ENCODE data around the gene AVPI1.

AVPI1 gene

DNA sequence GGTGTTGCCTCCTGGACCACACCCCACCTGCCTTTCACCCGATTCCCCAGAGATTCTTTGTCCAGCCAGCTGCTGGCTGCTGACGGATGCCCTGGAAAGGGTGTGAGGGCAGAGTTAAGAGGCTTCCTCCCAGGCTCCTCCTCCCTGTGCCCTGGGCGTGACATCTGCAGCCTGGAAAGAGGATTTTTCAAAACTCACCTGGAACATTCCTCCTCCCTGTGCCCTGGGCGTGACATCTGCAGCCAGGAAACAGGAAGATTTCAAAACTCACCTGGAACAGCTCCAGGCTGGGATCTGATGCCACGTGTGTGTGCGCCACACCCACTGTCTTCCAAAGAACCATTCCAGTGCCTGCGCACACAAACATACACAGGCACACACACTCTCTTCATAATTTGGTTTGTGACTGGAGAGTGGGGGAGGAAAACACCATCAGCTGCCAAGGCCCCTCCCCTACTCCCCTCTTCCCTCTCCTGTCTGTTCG lies 31.7 kb upstream of the AVPI1 start:
- peaks cover 5 to 8% of the 10 kb centered on the region in 2 donors for H3K4me1 Mint-ChIP-seq (ENCODE audit: low read depth in 2 of 2)
- DNase-seq (no peak), ATAC-seq (replicated peaks) (no peak)
- H3K27me3 Mint-ChIP-seq = no peaks in the 10 kb centered on the region
- peaks cover 3% of the 10 kb centered on the region for H3K36me3 Mint-ChIP-seq (ENCODE audit: insufficient read depth)
- H3K27ac Mint-ChIP-seq = no peak overlapping the region
- H3K4me3 Mint-ChIP-seq = no peak overlapping the region
- H3K9me3 Mint-ChIP-seq = no peaks in the 10 kb centered on the region

- Mint-ChIP-seq H3K27ac (no peak overlapping the region), H3K36me3 (ENCODE audit: insufficient read depth) (peaks cover 3% of the 10 kb centered on the region), H3K9me3 (no peaks in the 10 kb centered on the region), H3K4me3 (no peak overlapping the region), H3K4me1 (ENCODE audit: low read depth in 2 of 2) (peaks cover 5 to 11% of the 10 kb centered on the region in 2 donors), H3K27me3 (peaks cover 0 to under 1% of the 10 kb centered on the region in 2 donors)
- DNase-seq (no peak), ATAC-seq (replicated peaks) (no peak)
Measured at GRCh38 chr10:97718178-97718577, 31.1 kb upstream of the AVPI1 start.

GRCh38 chr10:97717627-97718026 lies 30.6 kb upstream of the AVPI1 start:
- Mint-ChIP-seq H3K4me3 (no peak overlapping the region), H3K4me1 (ENCODE audit: low read depth in 2 of 2) (peaks cover 8 to 16% of the 10 kb centered on the region in 2 donors), H3K9me3 (no peaks in the 10 kb centered on the region), H3K27me3 (peaks cover 5 to 6% of the 10 kb centered on the region in 2 donors), H3K36me3 (ENCODE audit: insufficient read depth) (peaks cover 3% of the 10 kb centered on the region), H3K27ac (peak overlapping the region in 1 of 2 donors; percentile 38)
- DNase-seq (no peak), ATAC-seq (replicated peaks) (no peak)

GRCh38 chr10:97715259-97715874 lies 28.3 kb upstream of the AVPI1 start:
- Mint-ChIP-seq H3K4me3 (peak overlapping the region; percentile 98 to 99), H3K27ac (no peak overlapping the region), H3K36me3 (ENCODE audit: insufficient read depth) (peaks cover 3% of the 10 kb centered on the region), H3K27me3 (peaks cover 12 to 16% of the 10 kb centered on the region in 2 donors), H3K9me3 (no peaks in the 10 kb centered on the region), H3K4me1 (ENCODE audit: low read depth in 2 of 2) (peaks cover 12 to 17% of the 10 kb centered on the region in 2 donors)
- no peak for ATAC-seq (replicated peaks)
- no peak for DNase-seq

- peak overlapping the region; percentile 88 to 94 for H3K27ac Mint-ChIP-seq
Measured at GRCh38 chr10:97714401-97715258, 27.6 kb upstream of the AVPI1 start.

GRCh38 chr10:97713826-97714400 lies 26.9 kb upstream of the AVPI1 start:
- Mint-ChIP-seq H3K36me3 (ENCODE audit: insufficient read depth) (peaks cover 3% of the 10 kb centered on the region), H3K27ac (peak overlapping the region; percentile 88 to 94), H3K9me3 (no peaks in the 10 kb centered on the region), H3K4me1 (ENCODE audit: low read depth in 2 of 2) (peaks cover 12 to 17% of the 10 kb centered on the region in 2 donors), H3K27me3 (peaks cover 19 to 24% of the 10 kb centered on the region in 2 donors), H3K4me3 (peak overlapping the region; percentile 98 to 99)
- DNase-seq = peak; percentile 39 to 58 (median 48)
- peak; percentile 89 for ATAC-seq (replicated peaks)

More at GRCh38 chr10:97714401-97715258, 27.6 kb upstream of the AVPI1 start:
- peak; percentile 22 for ATAC-seq (replicated peaks)
- H3K9me3 Mint-ChIP-seq = no peaks in the 10 kb centered on the region
- H3K27me3 Mint-ChIP-seq = peaks cover 12 to 17% of the 10 kb centered on the region in 2 donors
- H3K36me3 Mint-ChIP-seq (ENCODE audit: insufficient read depth) = peaks cover 3% of the 10 kb centered on the region
- no peak for DNase-seq
- peak overlapping the region; percentile 98 to 99 for H3K4me3 Mint-ChIP-seq
- peaks cover 12 to 17% of the 10 kb centered on the region in 2 donors for H3K4me1 Mint-ChIP-seq (ENCODE audit: low read depth in 2 of 2)

DNA sequence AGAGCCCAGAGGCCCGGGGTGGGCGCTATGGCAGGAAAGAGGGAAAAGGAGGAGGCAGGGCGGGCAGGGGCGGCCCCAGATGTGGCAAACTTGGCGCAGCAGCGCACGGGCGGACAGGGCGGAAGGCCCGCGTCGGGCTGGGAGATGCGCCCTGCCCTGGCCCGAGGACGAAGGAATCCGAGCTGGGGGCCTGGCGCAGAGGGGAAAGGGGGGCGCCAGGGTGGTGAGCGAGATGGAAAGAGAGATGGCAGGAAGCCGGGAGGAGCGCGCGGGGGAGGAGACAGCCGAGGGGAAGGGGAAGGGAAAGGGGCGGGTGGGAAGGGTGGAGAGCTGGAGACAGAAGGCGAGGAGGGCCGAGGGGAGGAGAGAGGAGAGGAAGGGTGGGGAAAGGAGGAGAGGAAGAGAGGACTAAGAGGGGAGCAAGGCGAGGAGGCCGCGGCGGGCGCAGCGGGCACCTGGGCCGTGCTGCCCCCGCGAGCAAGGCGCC lies 26.3 kb upstream of the AVPI1 start, which contains the start of gene MARVELD1:
TSS of gene MARVELD1 (plus strand) at position 392 of the 487 bp plus-strand sequence. CDS start 147 bp downstream, outside the sequence.
- no peak for ATAC-seq (replicated peaks)
- H3K4me1 Mint-ChIP-seq (ENCODE audit: low read depth in 2 of 2) = peaks cover 12 to 17% of the 10 kb centered on the region in 2 donors
- peak within 1 kb of the TSS; percentile 88 to 94 for H3K27ac Mint-ChIP-seq
- H3K4me3 Mint-ChIP-seq = peak within 1 kb of the TSS; percentile 98 to 99
- peaks cover 3% of the 10 kb centered on the region for H3K36me3 Mint-ChIP-seq (ENCODE audit: insufficient read depth)
- no peaks in the 10 kb centered on the region for H3K9me3 Mint-ChIP-seq
- H3K27me3 Mint-ChIP-seq = peaks cover 19 to 30% of the 10 kb centered on the region in 2 donors
- DNase-seq = no peak

GRCh38 chr10:97711640-97712572 lies 24.9 kb upstream of the AVPI1 start:
- Mint-ChIP-seq H3K4me3 (peak overlapping the region; percentile 98 to 99), H3K9me3 (no peaks in the 10 kb centered on the region), H3K4me1 (ENCODE audit: low read depth in 2 of 2) (peaks cover 12 to 17% of the 10 kb centered on the region in 2 donors), H3K27me3 (peaks cover 19 to 35% of the 10 kb centered on the region in 2 donors), H3K27ac (no peak overlapping the region), H3K36me3 (ENCODE audit: insufficient read depth) (peaks cover 3% of the 10 kb centered on the region)
- no peak for DNase-seq
- no peak for ATAC-seq (replicated peaks)

- ATAC-seq (replicated peaks) (no peak), DNase-seq (peak; percentile 22 to 33 (median 32))
- H3K4me1 Mint-ChIP-seq (ENCODE audit: low read depth in 2 of 2) = peaks cover 11 to 13% of the 10 kb centered on the region in 2 donors
- peaks cover 19 to 53% of the 10 kb centered on the region in 2 donors for H3K27me3 Mint-ChIP-seq
- H3K9me3 Mint-ChIP-seq = no peaks in the 10 kb centered on the region
- H3K4me3 Mint-ChIP-seq = no peak overlapping the region
- peaks cover 3% of the 10 kb centered on the region for H3K36me3 Mint-ChIP-seq (ENCODE audit: insufficient read depth)
- no peak overlapping the region for H3K27ac Mint-ChIP-seq
Measured at GRCh38 chr10:97708976-97709946, 22.2 kb upstream of the AVPI1 start.

GRCh38 chr10:97708167-97708566 lies 21.1 kb upstream of the AVPI1 start:
- ATAC-seq (replicated peaks) = no peak
- no peak overlapping the region for H3K4me3 Mint-ChIP-seq
- H3K4me1 Mint-ChIP-seq (ENCODE audit: low read depth in 2 of 2) = peaks cover 6 to 7% of the 10 kb centered on the region in 2 donors
- H3K9me3 Mint-ChIP-seq = no peaks in the 10 kb centered on the region
- H3K27me3 Mint-ChIP-seq = peaks cover 19 to 59% of the 10 kb centered on the region in 2 donors
- no peaks in the 10 kb centered on the region for H3K36me3 Mint-ChIP-seq (ENCODE audit: insufficient read depth)
- H3K27ac Mint-ChIP-seq = no peak overlapping the region
- no peak for DNase-seq

DNA sequence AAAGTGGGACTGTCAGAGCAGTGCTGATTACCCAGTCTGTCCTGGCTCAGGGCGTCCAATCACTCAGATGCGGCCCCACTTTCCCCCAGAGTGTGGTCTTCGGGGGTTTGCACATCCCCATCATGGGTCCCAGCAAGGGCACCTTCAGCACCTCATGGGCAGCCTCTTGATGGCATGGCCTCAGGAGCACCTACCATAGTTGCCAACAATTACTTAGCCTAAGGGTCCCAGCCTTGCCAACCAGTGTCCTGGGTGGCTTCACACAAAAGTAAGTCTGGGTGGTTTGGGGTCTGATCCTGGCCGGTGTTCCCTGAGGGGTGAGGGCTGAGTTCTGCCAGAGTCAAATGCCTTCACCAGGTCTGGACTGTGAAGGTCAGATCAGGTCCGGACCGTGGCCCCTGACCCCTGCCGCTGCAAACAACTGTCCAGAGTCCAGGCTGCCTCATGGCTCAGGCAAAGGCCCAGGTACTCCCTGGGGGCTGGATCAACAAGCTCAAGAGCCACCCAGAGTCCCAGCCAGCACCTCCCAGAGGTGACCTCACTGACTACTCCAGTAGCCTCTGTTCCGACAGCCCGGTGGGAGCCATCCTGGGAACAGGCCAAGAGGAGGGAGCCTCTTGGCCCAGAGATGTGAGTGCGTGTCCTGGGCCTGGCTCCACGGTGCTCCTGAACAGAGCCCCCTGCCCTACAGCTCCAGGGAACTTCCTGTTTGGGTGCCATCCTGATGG lies 20.3 kb upstream of the AVPI1 start:
- Mint-ChIP-seq H3K27ac (no peak overlapping the region), H3K4me3 (no peak overlapping the region), H3K9me3 (no peaks in the 10 kb centered on the region), H3K4me1 (ENCODE audit: low read depth in 2 of 2) (peaks cover 0 to 4% of the 10 kb centered on the region in 2 donors), H3K27me3 (peaks cover 13 to 52% of the 10 kb centered on the region in 2 donors), H3K36me3 (ENCODE audit: insufficient read depth) (no peaks in the 10 kb centered on the region)
- DNase-seq (no peak), ATAC-seq (replicated peaks) (no peak)
